Skeletal muscle tissue (tissue), 4 donors: ENCODE results near the gene PGBD4. TPM values are rescaled to one million over a fixed set of nuclear protein-coding genes. Genes with fewer than 3 reads are reported as not detected.

Source experiments
- H3K27ac ChIP-seq: one replicate; pipeline ENCODE4 v1.7.0; 2013; ENCODE audit warnings: mild to moderate bottlenecking, low read depth, low read length, inconsistent platforms
- H3K27me3 ChIP-seq, 3 donors: one replicate each; pipeline ENCODE4 v1.7.0; 2013; ENCODE audit warnings: low read length in 3 of 3; ENCODE audit not compliant: control insufficient read depth in 3 of 3, insufficient read depth in 3 of 3
- H3K36me3 ChIP-seq, 3 donors: one replicate each; pipeline ENCODE4 v1.7.0; 2013; ENCODE audit warnings: low read length in 3 of 3; ENCODE audit not compliant: control insufficient read depth in 3 of 3, insufficient read depth in 3 of 3
- H3K4me1 ChIP-seq, 3 donors: one replicate each; pipeline ENCODE4 v1.7.0; 2013; ENCODE audit warnings: low read length in 3 of 3, mild to moderate bottlenecking in 3 of 3; ENCODE audit not compliant: control insufficient read depth in 3 of 3, insufficient read depth in 3 of 3
- H3K4me3 ChIP-seq, 3 donors: one replicate each; pipeline ENCODE4 v1.7.0; 2013; ENCODE audit warnings: low read length in 3 of 3
- H3K9ac ChIP-seq, 3 donors: one replicate each; pipeline ENCODE4 v1.7.0; 2013; ENCODE audit warnings: low read length in 3 of 3, mild to moderate bottlenecking in 3 of 3, moderate library complexity in 2 of 3, low read depth in 1 of 3
- H3K9me3 ChIP-seq, 3 donors: one replicate each; pipeline ENCODE4 v1.7.0; 2013; ENCODE audit warnings: low read length in 3 of 3; ENCODE audit not compliant: control insufficient read depth in 3 of 3
- total RNA-seq: library from RNA; depleted of rRNA; stranded (reverse); fragments of >200 nt; gene quantifications from one replicate; pipeline ENCODE4 v1.2.3, GENCODE V29; 2014
- donor health status: Osteomylitis.

PGBD4 gene
- total RNA-seq = 1.0 TPM

- Histone ChIP-seq H3K4me1 (peaks cover 14 to 30% (median 21%) of the 10 kb centered on the region in 3 donors), H3K4me3 (peak within 1 kb of the TSS; percentile 94 to 99 (median 99)), H3K9me3 (no peaks in the 10 kb centered on the region), H3K27ac (peak within 1 kb of the TSS; percentile 86), H3K27me3 (no peaks in the 10 kb centered on the region), H3K36me3 (peaks cover 0 to 4% (median 0%) of the 10 kb centered on the region in 3 donors), H3K9ac (peak within 1 kb of the TSS; percentile 94 to 98 (median 98))
These were observed at the start of gene PGBD4, which contains the start of gene EMC7 for GRCh38 chr15:34101366-34102174. TSS of gene PGBD4 (plus strand) at chr15:34102083. CDS start at chr15:34102532, 449 bp downstream. TSS of gene EMC7 (minus strand) at chr15:34101862. CDS start at chr15:34101839, 23 bp downstream.

GRCh38 chr15:34054081-34054707 is 47.7 kb upstream of the PGBD4 start:
- no peaks in the 10 kb centered on the region for H3K27me3 ChIP-seq
- H3K36me3 ChIP-seq = no peaks in the 10 kb centered on the region
- no peak overlapping the region for H3K27ac ChIP-seq
- H3K4me3 ChIP-seq = no peak overlapping the region
- H3K9me3 ChIP-seq = peaks cover 0 to 2% (median 0%) of the 10 kb centered on the region in 3 donors
- no peak overlapping the region for H3K9ac ChIP-seq
- H3K4me1 ChIP-seq = no peaks in the 10 kb centered on the region

- Histone ChIP-seq H3K9ac (no peak overlapping the region), H3K27me3 (no peaks in the 10 kb centered on the region), H3K9me3 (no peaks in the 10 kb centered on the region), H3K4me1 (no peaks in the 10 kb centered on the region), H3K27ac (no peak overlapping the region), H3K4me3 (no peak overlapping the region), H3K36me3 (no peaks in the 10 kb centered on the region)
These were observed 45.9 kb upstream of the PGBD4 start for GRCh38 chr15:34055868-34056595.

- Histone ChIP-seq H3K36me3 (no peaks in the 10 kb centered on the region), H3K4me3 (no peak overlapping the region), H3K9me3 (no peaks in the 10 kb centered on the region), H3K27me3 (no peaks in the 10 kb centered on the region), H3K27ac (no peak overlapping the region), H3K9ac (no peak overlapping the region), H3K4me1 (no peaks in the 10 kb centered on the region)
These were observed 45.0 kb upstream of the PGBD4 start for GRCh38 chr15:34056911-34057310.

- Histone ChIP-seq H3K9ac (no peak overlapping the region), H3K36me3 (no peaks in the 10 kb centered on the region), H3K4me1 (no peaks in the 10 kb centered on the region), H3K4me3 (no peak overlapping the region), H3K9me3 (no peaks in the 10 kb centered on the region), H3K27me3 (no peaks in the 10 kb centered on the region), H3K27ac (no peak overlapping the region)
These were observed 42.4 kb upstream of the PGBD4 start for GRCh38 chr15:34059476-34059875.

- no peaks in the 10 kb centered on the region for H3K27me3 ChIP-seq
- H3K27ac ChIP-seq = no peak overlapping the region
- no peaks in the 10 kb centered on the region for H3K9me3 ChIP-seq
- H3K4me1 ChIP-seq = no peaks in the 10 kb centered on the region
- no peak overlapping the region for H3K9ac ChIP-seq
- H3K36me3 ChIP-seq = no peaks in the 10 kb centered on the region
- no peak overlapping the region for H3K4me3 ChIP-seq
These were observed 41.9 kb upstream of the PGBD4 start for GRCh38 chr15:34059946-34060345.

- H3K36me3 ChIP-seq = no peaks in the 10 kb centered on the region
- no peak overlapping the region for H3K4me3 ChIP-seq
- H3K9ac ChIP-seq = no peak overlapping the region
- no peaks in the 10 kb centered on the region for H3K4me1 ChIP-seq
- no peak overlapping the region for H3K27ac ChIP-seq
- H3K27me3 ChIP-seq = no peaks in the 10 kb centered on the region
- H3K9me3 ChIP-seq = no peaks in the 10 kb centered on the region
These were observed 37.4 kb upstream of the PGBD4 start for GRCh38 chr15:34064438-34064837.

GRCh38 chr15:34065261-34065660 is 36.6 kb upstream of the PGBD4 start:
- Histone ChIP-seq H3K4me1 (no peaks in the 10 kb centered on the region), H3K27ac (no peak overlapping the region), H3K4me3 (no peak overlapping the region), H3K9me3 (no peaks in the 10 kb centered on the region), H3K27me3 (no peaks in the 10 kb centered on the region), H3K9ac (no peak overlapping the region), H3K36me3 (no peaks in the 10 kb centered on the region)

GRCh38 chr15:34065941-34066340 is 35.9 kb upstream of the PGBD4 start:
- Histone ChIP-seq H3K9me3 (no peaks in the 10 kb centered on the region), H3K27ac (no peak overlapping the region), H3K27me3 (no peaks in the 10 kb centered on the region), H3K4me3 (no peak overlapping the region), H3K36me3 (no peaks in the 10 kb centered on the region), H3K4me1 (no peaks in the 10 kb centered on the region), H3K9ac (no peak overlapping the region)

GRCh38 chr15:34070003-34070402 is 31.9 kb upstream of the PGBD4 start:
- no peaks in the 10 kb centered on the region for H3K9me3 ChIP-seq
- H3K4me1 ChIP-seq = no peaks in the 10 kb centered on the region
- no peak overlapping the region for H3K4me3 ChIP-seq
- H3K27ac ChIP-seq = no peak overlapping the region
- H3K9ac ChIP-seq = no peak overlapping the region
- no peaks in the 10 kb centered on the region for H3K36me3 ChIP-seq
- no peaks in the 10 kb centered on the region for H3K27me3 ChIP-seq
